KMS-11 (cell line): ENCODE data around the gene PIK3IP1.
A peak's percentile ranks its signal among the peaks of the same experiment; 100 is the strongest.
"Not testable (repeated sequence)": the region's sequence is repeated elsewhere in the genome, so short reads cannot be mapped to it uniquely, and the experiment has no call there.

ENCODE experiments used
- H2AFZ ChIP-seq: fragments of 200-600 bp; sonication (generic); 2 replicates; pipeline ENCODE4 v1.6.1; 2016; ENCODE audit warnings: antibody characterized with exemption, mixed run types, low read depth
- H3K27ac ChIP-seq: fragments of 200-600 bp; sonication (generic); 2 replicates; pipeline ENCODE4 v1.6.1; 2016; ENCODE audit warnings: mild to moderate bottlenecking, mixed run types
- H3K27me3 ChIP-seq: fragments of 200-600 bp; sonication (generic); 2 replicates; pipeline ENCODE4 v1.6.1; 2017; ENCODE audit warnings: mild to moderate bottlenecking, low read depth, mixed run types, moderate library complexity; ENCODE audit not compliant: insufficient read depth
- H3K36me3 ChIP-seq: fragments of 200-600 bp; sonication (generic); 2 replicates; pipeline ENCODE4 v1.6.1; 2017; ENCODE audit warnings: mild to moderate bottlenecking, mixed run types; ENCODE audit not compliant: insufficient read depth
- H3K4me1 ChIP-seq: fragments of 200-600 bp; sonication (generic); 2 replicates; pipeline ENCODE4 v1.6.1; 2016; ENCODE audit warnings: mild to moderate bottlenecking, low read depth, mixed run types; ENCODE audit not compliant: poor library complexity, severe bottlenecking
- H3K4me2 ChIP-seq: fragments of 200-600 bp; sonication (generic); 2 replicates; pipeline ENCODE4 v1.7.0; 2016; ENCODE audit warnings: mild to moderate bottlenecking, mixed run types
- H3K4me3 ChIP-seq: fragments of 200-600 bp; sonication (generic); IDR thresholded peaks from 2 replicates; pipeline ENCODE4 v1.6.1; 2017; ENCODE audit warnings: low read depth, low read length, mixed read lengths; ENCODE audit not compliant: insufficient read depth
- H3K79me2 ChIP-seq: fragments of 200-600 bp; sonication (generic); 2 replicates; pipeline ENCODE4 v1.6.1; 2016; ENCODE audit warnings: low read depth, mixed run types; ENCODE audit not compliant: insufficient read depth
- H3K9ac ChIP-seq: fragments of 200-600 bp; sonication (generic); 2 replicates; pipeline ENCODE4 v1.6.1; 2016; ENCODE audit warnings: mild to moderate bottlenecking, mixed run types
- H4K20me1 ChIP-seq: fragments of 200-600 bp; sonication (generic); 2 replicates; pipeline ENCODE4 v1.6.1; 2016; ENCODE audit warnings: mild to moderate bottlenecking, mixed run types; ENCODE audit not compliant: insufficient read depth
- CTCF ChIP-seq: fragments of 200-600 bp; sonication (generic); conservative IDR thresholded peaks from 2 replicates; pipeline ENCODE4 v1.6.1; 2017; ENCODE audit warnings: low read depth, mild to moderate bottlenecking, antibody characterized with exemption, low read length, moderate library complexity, mixed read lengths

PIK3IP1 gene

GRCh38 chr22:31238057-31238456 lies 54.2 kb downstream of the PIK3IP1 start:
- peaks cover 33% of the 10 kb centered on the region for H3K4me1 ChIP-seq
- no peak overlapping the region for H3K4me3 ChIP-seq
- TF ChIP-seq CTCF: no peak
- no peak overlapping the region for H3K9ac ChIP-seq
- no peak overlapping the region for H2AFZ ChIP-seq
- no peaks in the 10 kb centered on the region for H4K20me1 ChIP-seq
- H3K79me2 ChIP-seq: no peaks in the 10 kb centered on the region; the same call in 1 of the 2 replicates
- peak overlapping the region; percentile 20; the same call in 1 of the 2 replicates for H3K27ac ChIP-seq
- H3K4me2 ChIP-seq: peak overlapping the region; percentile 54; the same call in 1 of the 2 replicates
- H3K36me3 ChIP-seq: no peaks in the 10 kb centered on the region
- no peaks in the 10 kb centered on the region for H3K27me3 ChIP-seq

- H2AFZ ChIP-seq, H3K79me2 ChIP-seq, H3K9ac ChIP-seq, H3K27me3 ChIP-seq, H4K20me1 ChIP-seq, H3K36me3 ChIP-seq, H3K27ac ChIP-seq, H3K4me2 ChIP-seq, H3K4me3 ChIP-seq: not testable (repeated sequence)
- peaks cover 40% of the 10 kb centered on the region for H3K4me1 ChIP-seq
These were observed 56.2 kb downstream of the PIK3IP1 start for GRCh38 chr22:31236044-31236443.

- Histone ChIP-seq H4K20me1 (no peaks in the 10 kb centered on the region), H3K4me1 (peaks cover 50% of the 10 kb centered on the region), H3K79me2 (no peaks in the 10 kb centered on the region; the same call in 1 of the 2 replicates), H3K4me2 (no peak overlapping the region), H2AFZ (no peak overlapping the region), H3K36me3 (no peaks in the 10 kb centered on the region), H3K27ac (no peak overlapping the region), H3K4me3 (no peak overlapping the region), H3K9ac (no peak overlapping the region), H3K27me3 (no peaks in the 10 kb centered on the region)
- no peak for TF ChIP-seq CTCF
These were observed 57.2 kb downstream of the PIK3IP1 start for GRCh38 chr22:31235081-31235480.

GRCh38 chr22:31233001-31233400 lies 59.3 kb downstream of the PIK3IP1 start:
- Histone ChIP-seq H3K27ac (no peak overlapping the region), H2AFZ (no peak overlapping the region), H3K4me2 (no peak overlapping the region), H3K27me3 (no peaks in the 10 kb centered on the region), H3K4me3 (no peak overlapping the region), H3K4me1 (peaks cover 57% of the 10 kb centered on the region), H3K36me3 (no peaks in the 10 kb centered on the region), H3K9ac (no peak overlapping the region), H4K20me1 (no peaks in the 10 kb centered on the region), H3K79me2 (no peaks in the 10 kb centered on the region)
- TF ChIP-seq CTCF: no peak
